Trophoblast cell (in vitro differentiated cells and primary cell): ENCODE results near the gene MYO15A.
A peak's percentile ranks its signal among the peaks of the same experiment; 100 is the strongest.
"Not testable (repeated sequence)": the region's sequence is repeated elsewhere in the genome, so short reads cannot be mapped to it uniquely, and the experiment has no call there.

Experiments used
- DNase-seq, 2 donors: peaks; one replicate each; pipeline ENCODE4 v3.0.0-alpha.2; 2016
- H2AFZ ChIP-seq: 2 replicates; pipeline ENCODE4 v1.6.1; 2013; ENCODE audit warnings: low read length, moderate library complexity, mild to moderate bottlenecking; ENCODE audit not compliant: insufficient read depth, poor library complexity
- H2AK5ac ChIP-seq: 2 replicates; pipeline ENCODE4 v1.6.1; 2013; ENCODE audit warnings: mild to moderate bottlenecking, low read length
- H2BK120ac ChIP-seq: 2 replicates; pipeline ENCODE4 v1.6.1; 2013; ENCODE audit warnings: low read length, mild to moderate bottlenecking, moderate library complexity; ENCODE audit not compliant: insufficient read depth, poor library complexity
- H2BK12ac ChIP-seq: 2 replicates; pipeline ENCODE4 v1.6.1; 2013; ENCODE audit warnings: mild to moderate bottlenecking, low read length, moderate library complexity
- H2BK5ac ChIP-seq: 2 replicates; pipeline ENCODE4 v1.6.1; 2013; ENCODE audit warnings: low read length, low read depth, moderate library complexity, mild to moderate bottlenecking; ENCODE audit not compliant: poor library complexity
- H3K14ac ChIP-seq: 2 replicates; pipeline ENCODE4 v1.6.1; 2013; ENCODE audit warnings: mild to moderate bottlenecking, low read length
- H3K18ac ChIP-seq: 2 replicates; pipeline ENCODE4 v1.6.1; 2013; ENCODE audit warnings: mild to moderate bottlenecking, low read length
- H3K23ac ChIP-seq: 2 replicates; pipeline ENCODE4 v1.6.1; 2013; ENCODE audit warnings: low read length
- H3K27ac ChIP-seq: 2 replicates; pipeline ENCODE4 v1.5.1; 2013; ENCODE audit warnings: low read depth, mild to moderate bottlenecking, inconsistent platforms, low read length, moderate library complexity
- H3K27me3 ChIP-seq: 2 replicates; pipeline ENCODE4 v1.6.1; 2013; ENCODE audit warnings: inconsistent platforms, mild to moderate bottlenecking, low read length, moderate library complexity; ENCODE audit not compliant: insufficient read depth
- H3K36me3 ChIP-seq, 2 experiments: 1 replicate in 1 of 2; 2 replicates in 1 of 2; pipeline ENCODE4 v1.6.1; 2013; ENCODE audit warnings: low read length in 2 of 2, mild to moderate bottlenecking in 2 of 2, moderate library complexity in 1 of 2; ENCODE audit not compliant: insufficient read depth in 2 of 2, control insufficient read depth in 1 of 2
- H3K4ac ChIP-seq: 2 replicates; pipeline ENCODE4 v1.6.1; 2013; ENCODE audit warnings: low read depth, mild to moderate bottlenecking, low read length, moderate library complexity
- H3K4me1 ChIP-seq, 2 experiments: 1 replicate in 1 of 2; 2 replicates in 1 of 2; pipeline ENCODE4 v1.6.1; 2013; ENCODE audit warnings: low read length in 2 of 2, mild to moderate bottlenecking in 2 of 2, moderate library complexity in 1 of 2; ENCODE audit not compliant: insufficient read depth in 2 of 2, control insufficient read depth in 1 of 2
- H3K4me2 ChIP-seq: 2 replicates; pipeline ENCODE4 v1.6.1; 2013; ENCODE audit warnings: inconsistent platforms, mild to moderate bottlenecking, low read length, moderate library complexity
- H3K4me3 ChIP-seq: 2 replicates; pipeline ENCODE4 v1.5.1; 2013; ENCODE audit warnings: mild to moderate bottlenecking, low read depth, low read length, inconsistent platforms
- H3K79me1 ChIP-seq: one replicate; pipeline ENCODE4 v1.6.1; 2013; ENCODE audit warnings: low read length
- H3K79me2 ChIP-seq: 2 replicates; pipeline ENCODE4 v1.6.1; 2013; ENCODE audit warnings: low read length, mild to moderate bottlenecking; ENCODE audit not compliant: control insufficient read depth, insufficient read depth, poor library complexity
- H3K9ac ChIP-seq: 2 replicates; pipeline ENCODE4 v1.6.1; 2013; ENCODE audit warnings: mild to moderate bottlenecking, low read length
- H3K9me3 ChIP-seq: 2 replicates; pipeline ENCODE4 v1.6.1; 2013; ENCODE audit warnings: low read depth, mild to moderate bottlenecking, control low read depth, inconsistent platforms, low read length; ENCODE audit not compliant: insufficient read depth
- H4K12ac ChIP-seq: 2 replicates; pipeline ENCODE4 v1.6.1; 2013; ENCODE audit warnings: low read depth, mild to moderate bottlenecking, low read length, moderate library complexity
- H4K8ac ChIP-seq: 2 replicates; pipeline ENCODE4 v1.6.1; 2013; ENCODE audit warnings: low read depth, mild to moderate bottlenecking, low read length, moderate library complexity
- H4K91ac ChIP-seq: one replicate; pipeline ENCODE4 v1.6.1; 2013; ENCODE audit warnings: low read depth, mild to moderate bottlenecking, low read length, moderate library complexity
- WGBS: extraction: QIAGEN DNeasy Blood & Tissue Kit; methylation state at CpG from one replicate; pipeline ENCODE4 v1.1.7; 2013; ENCODE audit warnings: missing lambda C conversion rate; ENCODE audit not compliant: insufficient read length, insufficient coverage; ENCODE audit errors: extremely low coverage; 5-methylcytosine and 5-hydroxymethylcytosine counted together

The MYO15A gene

DNA sequence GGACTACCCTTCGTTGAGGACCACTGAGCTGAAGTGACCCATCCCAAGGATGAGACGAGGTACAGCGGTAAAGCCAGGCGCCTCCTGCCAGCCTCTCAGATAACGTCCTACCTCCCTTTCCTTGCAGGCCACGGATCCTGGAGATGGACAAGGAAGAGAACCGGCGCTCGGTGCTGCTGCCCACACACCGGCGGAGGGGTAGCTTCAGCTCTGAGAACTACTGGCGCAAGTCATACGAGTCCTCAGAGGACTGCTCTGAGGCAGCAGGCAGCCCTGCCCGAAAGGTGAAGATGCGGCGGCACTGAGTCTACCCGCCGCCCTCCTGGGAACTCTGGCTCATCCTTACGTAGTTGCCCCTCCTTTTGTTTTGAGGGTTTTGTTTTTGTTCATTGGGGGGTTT is 99.5 kb downstream of the MYO15A start:
- H3K14ac ChIP-seq = no peak overlapping the region
- H2AFZ ChIP-seq = no peak overlapping the region

GRCh38 chr17:18213666-18214270 is 105.2 kb downstream of the MYO15A start:
- Histone ChIP-seq H3K79me1 (no peaks in the 10 kb centered on the region), H3K4me1 (no peaks in the 10 kb centered on the region), H2BK12ac (no peak overlapping the region), H4K91ac (no peak overlapping the region), H3K9ac (no peak overlapping the region), H3K14ac (no peak overlapping the region), H3K23ac (no peak overlapping the region), H3K18ac (no peak overlapping the region), H3K4ac (no peak overlapping the region), H4K8ac (no peak overlapping the region), H2BK5ac (no peak overlapping the region), H3K79me2 (no peaks in the 10 kb centered on the region), H3K27ac (no peak overlapping the region), H3K9me3 (no peaks in the 10 kb centered on the region), H3K36me3 (peaks cover 16 to 21% of the 10 kb centered on the region in 2 experiments), H2AK5ac (no peak overlapping the region), H3K4me2 (no peak overlapping the region), H3K4me3 (no peak overlapping the region), H3K27me3 (no peaks in the 10 kb centered on the region), H4K12ac (no peak overlapping the region), H2AFZ (no peak overlapping the region), H2BK120ac (no peak overlapping the region)
- DNase-seq = peak in 1 of 2 donors; percentile 7
- WGBS = no CpG with 5 or more reads among the region's 7 CpGs

More for the DNA sequence above, 99.5 kb downstream of the MYO15A start:
- H4K8ac ChIP-seq = no peak overlapping the region
- H3K23ac ChIP-seq = no peak overlapping the region
- no CpG with 5 or more reads among the region's 19 CpGs for WGBS
- H3K79me1 ChIP-seq = no peaks in the 10 kb centered on the region
- H3K4me1 ChIP-seq = peaks cover 5% of the 10 kb centered on the region in 2 experiments
- no peak overlapping the region for H2BK12ac ChIP-seq
- H3K9me3 ChIP-seq = no peaks in the 10 kb centered on the region
- no peaks in the 10 kb centered on the region for H3K79me2 ChIP-seq
- no peak overlapping the region for H4K12ac ChIP-seq
- peaks cover 47 to 57% of the 10 kb centered on the region in 2 experiments for H3K36me3 ChIP-seq
- H3K4ac ChIP-seq = no peak overlapping the region
- H3K9ac ChIP-seq = no peak overlapping the region
- no peak for DNase-seq
- H2BK120ac ChIP-seq = no peak overlapping the region
- H3K4me3 ChIP-seq = peak overlapping the region; percentile 31
- no peak overlapping the region for H3K4me2 ChIP-seq
- no peak overlapping the region for H4K91ac ChIP-seq
- no peak overlapping the region for H3K18ac ChIP-seq
- no peak overlapping the region for H3K27ac ChIP-seq
- no peak overlapping the region for H2BK5ac ChIP-seq
- no peak overlapping the region for H2AK5ac ChIP-seq
- no peaks in the 10 kb centered on the region for H3K27me3 ChIP-seq

DNA sequence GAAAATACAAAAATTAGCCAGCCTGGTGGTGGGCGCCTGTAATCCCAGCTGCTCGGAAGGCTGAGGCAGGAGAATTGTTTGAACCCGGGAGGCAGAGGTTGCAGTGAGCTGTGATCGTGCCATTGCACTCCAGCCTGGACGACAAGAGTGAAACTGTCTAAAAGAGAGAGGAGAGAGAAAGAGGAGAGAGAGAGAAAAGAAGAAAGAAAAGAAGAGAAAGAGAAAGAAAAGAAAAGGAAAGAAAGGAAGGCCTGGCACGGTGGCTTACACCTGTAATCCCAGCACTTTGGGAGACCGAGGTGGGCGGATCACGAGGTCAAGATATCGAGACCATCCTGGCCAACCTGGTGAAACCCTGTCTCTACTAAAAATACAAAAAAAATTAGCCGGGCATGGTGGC is 108.3 kb downstream of the MYO15A start:
- not testable (repeated sequence) for H3K79me1 ChIP-seq, H3K14ac ChIP-seq, H3K18ac ChIP-seq, H2BK120ac ChIP-seq, H2BK5ac ChIP-seq, H3K4me1 ChIP-seq, H3K4ac ChIP-seq, H3K4me2 ChIP-seq, H2AFZ ChIP-seq, H3K9me3 ChIP-seq, H3K27me3 ChIP-seq, H3K27ac ChIP-seq, H3K36me3 ChIP-seq, H3K79me2 ChIP-seq, H4K91ac ChIP-seq, H3K23ac ChIP-seq, DNase-seq, H3K4me3 ChIP-seq, H2AK5ac ChIP-seq, H4K12ac ChIP-seq, H4K8ac ChIP-seq, H3K9ac ChIP-seq, H2BK12ac ChIP-seq
- no CpG with 5 or more reads among the region's 11 CpGs for WGBS

DNA sequence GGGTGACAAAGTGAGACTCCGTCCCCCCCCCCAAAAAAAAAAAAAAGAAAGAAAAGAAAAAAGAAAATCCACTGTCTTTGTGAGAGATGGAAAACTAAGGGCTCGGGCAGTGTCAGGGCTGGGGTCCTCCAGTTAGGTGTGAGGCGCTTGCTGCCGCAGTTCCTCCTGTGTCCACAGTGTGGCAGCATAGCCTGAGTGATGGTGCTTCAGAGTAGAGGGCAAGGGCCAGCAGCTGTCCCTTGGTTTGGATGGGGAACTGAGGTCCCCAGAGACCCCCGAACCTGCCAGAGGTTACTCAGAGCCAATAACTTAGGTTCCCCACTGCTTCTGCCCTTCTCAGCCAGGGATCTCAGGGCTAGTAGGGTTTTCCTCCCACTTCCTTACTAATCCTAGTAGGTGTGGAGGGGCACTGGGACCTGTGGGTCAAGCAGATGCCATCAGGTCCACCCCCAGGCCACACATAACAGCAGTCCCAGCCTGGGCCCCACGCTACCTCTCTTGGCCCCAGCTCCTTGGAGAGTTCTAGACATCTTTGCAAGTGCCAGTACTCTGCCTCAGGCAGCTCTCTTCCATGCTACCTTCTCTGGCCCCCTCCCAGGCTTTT is 109.0 kb downstream of the MYO15A start:
- no peak overlapping the region for H2AK5ac ChIP-seq
- no CpG with 5 or more reads among the region's 6 CpGs for WGBS
- H2BK12ac ChIP-seq = no peak overlapping the region

More for the DNA sequence above, 109.0 kb downstream of the MYO15A start:
- Histone ChIP-seq H3K9me3 (no peaks in the 10 kb centered on the region), H2BK120ac (no peak overlapping the region), H3K18ac (no peak overlapping the region), H4K8ac (no peak overlapping the region), H3K4me1 (peaks cover 0 to 2% of the 10 kb centered on the region in 2 experiments), H3K79me2 (no peaks in the 10 kb centered on the region), H2AFZ (no peak overlapping the region), H3K79me1 (no peaks in the 10 kb centered on the region), H3K14ac (no peak overlapping the region), H4K91ac (no peak overlapping the region), H3K36me3 (no peaks in the 10 kb centered on the region), H3K4me2 (no peak overlapping the region), H2BK5ac (no peak overlapping the region), H3K9ac (no peak overlapping the region), H3K23ac (no peak overlapping the region), H3K4me3 (no peak overlapping the region), H3K27ac (no peak overlapping the region), H3K27me3 (no peaks in the 10 kb centered on the region), H3K4ac (no peak overlapping the region), H4K12ac (no peak overlapping the region)
- DNase-seq = peak; percentile 46 to 82
